ENCODE measurements around the gene UBE3C.
"Not testable (repeated sequence)": the region's sequence is repeated elsewhere in the genome, so short reads cannot be mapped to it uniquely, and the experiment has no call there.

The UBE3C gene

DNA sequence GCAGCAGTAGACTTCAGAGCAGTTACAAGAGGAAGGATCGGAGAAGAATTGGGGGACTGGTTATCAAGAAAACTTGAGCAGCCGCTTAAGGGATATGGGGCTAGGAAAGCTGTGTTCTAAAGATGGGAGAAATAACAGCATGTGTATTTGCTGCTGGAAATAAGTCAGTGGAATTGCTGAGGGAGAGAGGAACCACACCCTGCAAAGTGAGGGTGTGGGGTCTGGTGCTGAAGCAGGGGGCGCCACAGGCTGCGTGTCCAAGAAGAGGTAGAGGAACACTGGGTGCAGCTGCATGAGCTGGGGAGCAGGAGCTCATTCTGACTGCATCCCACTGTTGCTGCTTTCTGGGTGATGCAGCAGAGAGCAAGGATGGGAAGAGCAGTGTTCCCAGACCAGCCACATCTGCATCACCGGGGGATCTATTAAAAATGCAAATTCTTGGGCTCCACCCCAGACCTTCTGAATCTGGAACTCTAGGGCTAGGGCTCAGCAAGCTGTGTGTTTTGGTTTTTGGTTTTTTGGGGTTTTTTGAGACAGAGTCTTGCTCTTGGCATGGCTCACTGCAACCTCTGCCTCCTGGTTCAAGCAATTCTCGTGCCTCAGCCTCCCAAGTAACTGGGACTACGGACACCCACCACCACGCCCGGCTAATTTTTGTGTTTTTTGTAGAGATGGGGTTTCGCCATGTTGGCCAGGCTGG is 101.0 kb downstream of the UBE3C start:
- DNase-seq (ENCODE audit: low spot score), result no peak

DNA sequence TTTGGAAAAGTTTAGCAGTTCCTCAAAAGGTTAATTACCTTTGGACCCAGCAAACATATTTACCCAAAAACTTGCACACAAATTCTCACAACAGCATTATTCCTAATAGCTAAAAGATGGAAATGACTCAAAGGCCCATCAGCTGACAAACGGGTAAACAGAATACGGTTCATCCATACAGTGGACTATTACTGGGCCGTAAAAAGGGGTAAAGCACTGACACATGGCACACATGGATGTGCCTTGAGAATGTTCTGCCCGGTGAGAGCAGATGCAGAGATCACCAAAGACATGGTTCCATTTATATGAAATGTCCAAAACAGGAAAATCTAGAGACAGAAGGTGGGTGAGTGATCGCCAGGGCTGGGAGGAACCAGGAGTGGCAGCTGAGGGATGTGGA is 102.9 kb downstream of the UBE3C start:
- DNase-seq (ENCODE audit: low spot score), result no peak

DNA sequence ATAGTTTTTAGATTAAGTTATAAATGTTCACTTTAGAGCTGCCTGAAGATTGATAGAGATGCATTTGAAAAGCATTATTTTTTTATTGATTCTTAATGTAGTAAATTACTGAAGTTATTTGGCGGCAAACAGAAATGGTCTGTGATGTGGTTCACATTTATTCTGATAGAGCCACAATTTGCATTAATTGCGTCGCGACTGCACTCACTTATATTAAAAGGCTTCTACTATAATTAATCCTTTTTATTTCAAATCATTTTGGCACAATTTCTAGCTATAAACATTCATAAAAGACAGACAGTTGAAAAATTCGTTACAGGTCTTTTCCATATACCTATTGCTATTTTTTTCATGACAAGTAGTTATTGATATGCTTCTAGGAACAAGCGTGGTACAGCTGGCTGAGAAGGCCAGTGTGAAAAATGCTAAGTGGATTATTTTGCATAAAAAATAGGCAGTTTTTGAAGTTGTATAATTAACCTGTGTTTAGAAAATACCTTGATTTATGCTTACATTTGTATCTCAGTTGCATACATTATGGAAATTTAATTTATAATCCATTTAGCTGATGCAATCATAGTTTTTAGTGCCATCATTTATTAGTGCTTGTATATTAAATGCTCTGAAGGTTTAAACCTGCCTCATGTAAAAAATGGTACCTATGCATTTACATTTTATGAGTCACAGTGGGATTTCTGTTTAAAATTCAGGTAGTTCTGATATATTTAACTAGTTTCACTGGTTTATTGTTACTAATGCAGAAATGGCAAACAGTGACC is 106.0 kb downstream of the UBE3C start:
- DNase-seq (ENCODE audit: low spot score), result no peak

DNA sequence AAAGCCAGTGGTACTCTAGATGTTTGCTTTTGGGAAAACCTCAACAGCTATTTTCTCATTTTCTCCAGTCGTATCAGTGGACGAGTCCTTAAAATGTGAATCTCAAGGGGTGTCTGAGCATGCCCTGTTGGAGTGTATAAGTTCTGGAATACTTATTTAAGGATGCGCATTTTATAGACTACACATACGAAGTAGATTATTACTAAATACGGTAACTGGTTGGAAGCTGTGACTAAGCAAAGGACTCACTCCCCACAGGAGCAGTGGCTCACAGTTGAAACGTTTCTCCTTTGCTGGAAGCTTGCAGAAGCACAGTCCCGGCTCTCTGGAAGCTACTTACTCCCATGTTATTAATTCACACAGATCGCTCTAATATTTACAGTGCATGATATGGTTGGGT is 107.3 kb downstream of the UBE3C start:
- no peak for DNase-seq (ENCODE audit: low spot score)

- no peak for DNase-seq (ENCODE audit: low spot score)
Observed at GRCh38 chr7:157248659-157249058, 109.9 kb downstream of the UBE3C start.

GRCh38 chr7:157250605-157251228 is 112.0 kb downstream of the UBE3C start:
- DNase-seq (ENCODE audit: low spot score), result peak; percentile 65

DNA sequence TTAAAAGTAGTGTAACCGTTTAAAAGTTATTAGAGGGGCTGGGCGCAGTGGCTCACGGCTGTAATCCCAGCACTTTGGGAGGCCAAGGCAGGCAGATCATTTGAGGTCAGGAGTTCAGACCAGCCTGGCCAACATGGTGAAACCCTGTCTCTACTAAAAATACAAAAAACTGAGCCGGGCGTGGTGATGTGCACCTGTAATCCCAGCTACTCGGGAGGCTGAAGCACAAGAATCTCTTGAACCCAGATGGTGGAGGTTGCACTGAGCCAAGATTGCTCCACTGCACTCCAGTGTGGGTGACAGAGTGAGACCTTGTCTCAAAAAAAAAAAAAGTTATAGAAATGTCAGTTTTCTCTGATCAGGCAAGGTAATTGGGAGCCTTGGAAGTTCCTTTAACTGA is 113.1 kb downstream of the UBE3C start:
- not testable (repeated sequence) for DNase-seq (ENCODE audit: low spot score)

GRCh38 chr7:157253850-157254249 is 115.1 kb downstream of the UBE3C start:
- DNase-seq (ENCODE audit: low spot score), result no peak

DNA sequence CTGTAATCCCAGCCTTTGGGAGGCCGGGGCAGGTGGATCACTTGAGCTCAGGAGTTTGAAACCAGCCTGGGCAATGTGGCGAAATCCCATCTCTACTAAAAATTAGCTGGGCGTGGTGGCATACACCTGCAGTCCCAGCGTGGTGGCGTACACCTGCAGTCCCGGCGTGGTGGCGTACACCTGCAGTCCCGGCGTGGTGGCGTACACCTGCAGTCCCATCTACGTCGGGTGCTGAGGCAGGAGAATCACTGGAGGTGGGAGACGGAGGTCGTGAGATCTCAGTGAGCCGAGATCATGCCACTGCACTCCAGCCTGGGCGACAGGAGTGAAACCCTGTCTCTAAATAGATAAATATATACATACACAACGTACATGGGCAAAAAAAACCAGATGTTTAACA is 116.1 kb downstream of the UBE3C start:
- DNase-seq (ENCODE audit: low spot score), result not testable (repeated sequence)

DNA sequence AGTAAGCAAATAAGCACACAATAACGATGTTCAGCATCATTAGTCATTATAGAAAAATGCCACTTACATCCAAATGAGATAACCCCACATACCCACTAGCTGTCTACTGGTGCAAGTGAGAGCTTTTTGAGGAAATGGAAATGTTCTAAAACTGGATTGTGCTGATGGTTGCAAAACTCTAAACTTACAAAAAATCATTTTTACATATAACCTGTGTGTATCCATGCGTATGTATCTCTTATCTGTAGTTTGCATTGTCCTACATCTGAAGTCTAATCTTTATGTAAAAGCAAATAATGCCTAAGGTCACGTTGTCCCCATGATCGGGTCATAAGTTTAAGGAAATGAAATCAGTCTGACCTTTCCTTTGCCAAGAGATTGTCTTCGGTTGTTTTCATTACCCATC is 116.5 kb downstream of the UBE3C start:
- DNase-seq (ENCODE audit: low spot score), result no peak

- no peak for DNase-seq (ENCODE audit: low spot score)
Observed at GRCh38 chr7:157263156-157263555, 124.4 kb downstream of the UBE3C start.

DNA sequence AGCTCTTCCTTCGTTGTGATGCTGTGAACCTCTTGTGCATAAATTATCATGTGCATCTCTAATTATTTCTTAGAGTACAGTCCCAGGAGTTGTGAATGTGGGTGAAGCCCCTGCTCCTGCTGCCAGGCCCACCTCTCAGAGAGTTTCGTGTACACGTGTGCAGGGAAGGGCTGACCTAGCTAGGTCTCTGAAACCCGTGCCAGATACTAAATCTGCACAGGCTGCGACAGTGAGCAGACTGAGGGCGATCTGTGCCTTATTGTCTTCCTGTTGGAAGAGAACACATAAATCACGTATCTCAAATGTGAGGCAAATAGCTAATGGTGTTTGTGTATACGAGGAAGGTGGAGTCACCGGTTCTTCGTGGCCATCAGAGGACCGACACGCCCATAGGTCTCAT is 126.3 kb downstream of the UBE3C start:
- no peak for DNase-seq (ENCODE audit: low spot score)

GRCh38 chr7:157266272-157266671 is 127.5 kb downstream of the UBE3C start:
- DNase-seq (ENCODE audit: low spot score), result no peak

DNA sequence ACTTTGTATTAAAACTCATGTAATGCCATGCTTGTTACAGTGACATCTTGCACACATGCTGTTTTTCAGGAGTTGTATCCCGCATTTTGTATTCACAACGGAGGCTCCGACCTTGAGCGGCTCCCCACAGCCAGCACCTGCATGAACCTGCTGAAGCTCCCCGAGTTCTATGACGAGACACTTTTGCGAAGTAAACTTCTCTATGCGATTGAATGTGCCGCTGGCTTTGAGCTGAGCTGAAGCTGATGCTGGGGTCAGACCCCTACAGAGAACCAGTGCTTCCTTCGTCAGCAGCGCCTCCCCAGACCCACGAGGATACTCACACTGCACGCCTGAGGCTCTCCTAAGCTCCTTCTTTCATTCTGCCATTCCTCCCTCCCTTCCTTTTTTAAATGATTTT is 128.8 kb downstream of the UBE3C start:
- no peak for DNase-seq (ENCODE audit: low spot score)

- DNase-seq (ENCODE audit: low spot score), result no peak
Observed at GRCh38 chr7:157267956-157268355, 129.2 kb downstream of the UBE3C start.

GRCh38 chr7:157268540-157268939 is 129.8 kb downstream of the UBE3C start:
- DNase-seq (ENCODE audit: low spot score), result no peak

- no peak for DNase-seq (ENCODE audit: low spot score)
Observed at GRCh38 chr7:157269341-157270059, 130.8 kb downstream of the UBE3C start.

- DNase-seq (ENCODE audit: low spot score), result no peak
Observed at GRCh38 chr7:157270060-157270444, 131.3 kb downstream of the UBE3C start.

DNA sequence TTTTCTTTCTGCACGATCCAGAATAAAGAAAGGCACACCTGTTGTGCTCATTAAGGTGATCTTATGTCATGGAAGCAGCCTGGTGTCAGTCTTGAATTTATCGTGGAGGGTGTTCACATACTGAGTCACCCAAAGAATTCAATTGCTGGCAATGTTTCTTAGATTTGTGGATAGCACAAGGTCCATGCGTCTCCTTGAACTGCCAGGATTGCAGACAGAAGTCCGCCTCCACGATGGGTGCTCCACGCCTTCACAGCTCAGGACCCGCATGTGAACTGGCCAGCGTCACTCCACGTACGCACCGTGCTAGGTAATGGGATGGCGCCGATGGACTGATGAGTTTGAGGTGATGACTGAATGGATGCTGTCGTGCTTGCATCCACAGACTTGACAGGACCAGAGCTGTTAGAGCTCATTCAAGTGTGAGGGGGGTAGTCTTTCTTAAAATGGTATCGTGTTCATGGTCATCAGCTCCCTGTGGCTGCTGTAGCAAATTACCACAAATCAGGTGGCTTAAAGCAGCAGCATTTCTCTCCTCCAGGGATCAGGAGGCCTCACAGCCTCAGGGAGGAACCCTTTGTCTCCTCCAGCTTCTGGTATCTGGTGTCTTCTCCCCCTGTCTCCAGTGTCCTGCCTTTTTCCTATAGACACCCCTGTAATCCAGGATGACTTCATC is 132.7 kb downstream of the UBE3C start:
- no peak for DNase-seq (ENCODE audit: low spot score)

GRCh38 chr7:157271991-157272324 is 133.2 kb downstream of the UBE3C start:
- DNase-seq (ENCODE audit: low spot score), result no peak

GRCh38 chr7:157272351-157273207 is 133.9 kb downstream of the UBE3C start:
- DNase-seq (ENCODE audit: low spot score), result no peak

Data from CD4-positive, alpha-beta T cell treated with Interleukin-2 at 100 ng/mL for 4 hours (primary cell).